Measurements from ENCODE around the gene GPC5. TPM values are rescaled to one million over a fixed set of nuclear protein-coding genes. Genes with fewer than 3 reads are reported as not detected.

Gene GPC5
- total RNA-seq, 1 experiment from 2014 or later, result 0.15 TPM

DNA sequence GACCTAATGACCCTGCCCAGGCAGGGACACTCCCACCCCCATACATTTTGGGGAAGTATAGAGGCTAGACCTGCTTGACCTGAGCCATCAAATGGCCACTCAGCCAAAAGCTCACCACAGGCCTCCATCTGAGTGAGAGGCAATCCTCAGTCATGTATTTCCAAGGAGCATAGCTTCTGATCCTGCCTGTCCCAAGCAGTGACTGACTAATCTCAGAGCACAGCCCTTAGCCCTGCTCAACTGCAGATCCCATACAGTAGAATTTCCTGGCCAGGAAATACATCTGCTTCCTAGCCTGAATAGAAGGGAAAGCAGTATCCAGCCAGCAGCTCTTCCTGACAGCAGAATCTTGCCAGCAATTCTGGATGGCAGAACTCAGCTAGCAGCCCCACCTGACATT is 947.6 kb downstream of the GPC5 start:
- no peak for DNase-seq
- H3K27ac ChIP-seq (ENCODE audit: insufficient read length, low read depth, low read length), result no peak overlapping the region
- H2BK5ac ChIP-seq (ENCODE audit: insufficient read length, low read length), result no peak overlapping the region
- H3K56ac ChIP-seq (ENCODE audit: insufficient read length, low read depth, low read length), result no peak overlapping the region
- no peaks in the 10 kb centered on the region for H3K27me3 ChIP-seq (ENCODE audit: insufficient read depth, low read length)
- H3K79me2 ChIP-seq (ENCODE audit: insufficient read depth, low read length), result no peaks in the 10 kb centered on the region
- no peak overlapping the region for H3K4ac ChIP-seq (ENCODE audit: low read depth, low read length)
- H2AK5ac ChIP-seq (ENCODE audit: insufficient read length, low read length), result no peak overlapping the region
- H2BK20ac ChIP-seq (ENCODE audit: low read depth, low read length, poor library complexity, severe bottlenecking), result no peak overlapping the region
- H4K5ac ChIP-seq (ENCODE audit: insufficient read length, low read depth, low read length), result no peak overlapping the region
- no peak overlapping the region for H3K18ac ChIP-seq (ENCODE audit: insufficient read length, low read depth, low read length)
- H3K14ac ChIP-seq (ENCODE audit: insufficient read depth, low read length), result no peak overlapping the region
- H2AFZ ChIP-seq (ENCODE audit: low read length), result no peak overlapping the region
- no peaks in the 10 kb centered on the region for H3K4me1 ChIP-seq (ENCODE audit: insufficient read depth, low read length)
- H3K9me3 ChIP-seq (ENCODE audit: control insufficient read depth, low read depth, low read length), result no peaks in the 10 kb centered on the region
- no peaks in the 10 kb centered on the region for H4K20me1 ChIP-seq (ENCODE audit: control insufficient read depth, insufficient read depth, insufficient read length)
- Mint-ChIP-seq H3K4me3 (no peak overlapping the region), H3K27me3 (ENCODE audit: low read depth) (no peaks in the 10 kb centered on the region), H3K9me3 (no peaks in the 10 kb centered on the region; a peak in 1 of 5 replicates), H3K27ac (no peak overlapping the region), H3K36me3 (ENCODE audit: insufficient read depth in 1 of 3, low read depth in 3 of 3) (no peaks in the 10 kb centered on the region), H3K4me1 (peaks cover 9% of the 10 kb centered on the region in 2 experiments)
- no peak overlapping the region for H2BK15ac ChIP-seq (ENCODE audit: low read depth, low read length)
- no peak overlapping the region for H4K8ac ChIP-seq (replicated peaks; ENCODE audit: insufficient read length, low read depth, low read length)
- H3K79me1 ChIP-seq (ENCODE audit: insufficient read depth, low read depth, low read length, poor library complexity, severe bottlenecking), result no peaks in the 10 kb centered on the region
- no peak overlapping the region for H3T11ph ChIP-seq (ENCODE audit: low read length)
- H3K23me2 ChIP-seq (ENCODE audit: insufficient read length, low read depth, low read length, poor library complexity, severe bottlenecking), result no peaks in the 10 kb centered on the region
- TF ChIP-seq, protein P1, sequence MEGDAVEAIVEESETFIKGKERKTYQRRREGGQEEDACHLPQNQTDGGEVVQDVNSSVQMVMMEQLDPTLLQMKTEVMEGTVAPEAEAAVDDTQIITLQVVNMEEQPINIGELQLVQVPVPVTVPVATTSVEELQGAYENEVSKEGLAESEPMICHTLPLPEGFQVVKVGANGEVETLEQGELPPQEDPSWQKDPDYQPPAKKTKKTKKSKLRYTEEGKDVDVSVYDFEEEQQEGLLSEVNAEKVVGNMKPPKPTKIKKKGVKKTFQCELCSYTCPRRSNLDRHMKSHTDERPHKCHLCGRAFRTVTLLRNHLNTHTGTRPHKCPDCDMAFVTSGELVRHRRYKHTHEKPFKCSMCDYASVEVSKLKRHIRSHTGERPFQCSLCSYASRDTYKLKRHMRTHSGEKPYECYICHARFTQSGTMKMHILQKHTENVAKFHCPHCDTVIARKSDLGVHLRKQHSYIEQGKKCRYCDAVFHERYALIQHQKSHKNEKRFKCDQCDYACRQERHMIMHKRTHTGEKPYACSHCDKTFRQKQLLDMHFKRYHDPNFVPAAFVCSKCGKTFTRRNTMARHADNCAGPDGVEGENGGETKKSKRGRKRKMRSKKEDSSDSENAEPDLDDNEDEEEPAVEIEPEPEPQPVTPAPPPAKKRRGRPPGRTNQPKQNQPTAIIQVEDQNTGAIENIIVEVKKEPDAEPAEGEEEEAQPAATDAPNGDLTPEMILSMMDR (conservative IDR thresholded peaks at IDR 0.05), result no peak
- no peak overlapping the region for H3K23ac ChIP-seq (ENCODE audit: insufficient read length, low read depth, low read length)
- H4K91ac ChIP-seq (ENCODE audit: insufficient read length, low read depth, low read length), result no peak overlapping the region
- H2BK12ac ChIP-seq (ENCODE audit: insufficient read length, low read depth, low read length), result no peak overlapping the region
- no peak overlapping the region for H2BK120ac ChIP-seq (ENCODE audit: low read depth, low read length, poor library complexity, severe bottlenecking)
- no peak overlapping the region for H3K9ac ChIP-seq (ENCODE audit: extremely low read depth, insufficient read length, low read length)
- no peak overlapping the region for H3K4me2 ChIP-seq (ENCODE audit: insufficient read depth, insufficient read length, low read length)

Measured in H9 (cell line).